HL-60 (cell line): ENCODE data around the gene SENP7.

Experiments
- DNase-seq, 2 experiments: peaks; one replicate each; pipeline ENCODE4 v3.0.0-alpha.2; 2010 to 2020; ENCODE audit warnings: low read depth in 1 of 2, low spot score in 1 of 2
- H3K27ac ChIP-seq: fragments of 250-450 bp; sonication (Bioruptor Pico); replicated peaks from 2 replicates; pipeline ENCODE4 v1.5.1; 2020; ENCODE audit warnings: mild to moderate bottlenecking, moderate library complexity
- H3K27me3 ChIP-seq: fragments of 250-450 bp; sonication (Bioruptor Pico); 2 replicates; pipeline ENCODE4 v1.5.1; 2021; ENCODE audit warnings: mild to moderate bottlenecking, moderate library complexity; ENCODE audit not compliant: insufficient read depth, poor library complexity, severe bottlenecking
- H3K4me3 ChIP-seq: replicated peaks from 2 replicates; pipeline ENCODE4 v1.5.1; 2011; ENCODE audit warnings: mild to moderate bottlenecking, control low read depth, low read length; ENCODE audit not compliant: insufficient read depth
- CTCF ChIP-seq: IDR thresholded peaks from one replicate; pipeline ENCODE4 v1.5.1; 2011; ENCODE audit warnings: low read length, control low read depth, inconsistent platforms; ENCODE audit not compliant: insufficient read depth
- GABPA ChIP-seq: IDR thresholded peaks from 2 replicates; pipeline ENCODE4 v1.6.1; 2012; ENCODE audit warnings: low read depth
- POLR2AphosphoS5 ChIP-seq: IDR thresholded peaks from 2 replicates; pipeline ENCODE4 v1.6.1; 2012; ENCODE audit warnings: low read depth
- SPI1 ChIP-seq: IDR thresholded peaks from 2 replicates; pipeline ENCODE4 v1.6.1; 2012; ENCODE audit warnings: low read depth, mild to moderate bottlenecking, borderline replicate concordance
- TF ChIP-seq, protein P1 (sequence below): IDR thresholded peaks from 2 replicates; pipeline ENCODE4 v1.6.1; 2012; ENCODE audit warnings: low read depth; ENCODE audit not compliant: insufficient replicate concordance

Gene SENP7

DNA sequence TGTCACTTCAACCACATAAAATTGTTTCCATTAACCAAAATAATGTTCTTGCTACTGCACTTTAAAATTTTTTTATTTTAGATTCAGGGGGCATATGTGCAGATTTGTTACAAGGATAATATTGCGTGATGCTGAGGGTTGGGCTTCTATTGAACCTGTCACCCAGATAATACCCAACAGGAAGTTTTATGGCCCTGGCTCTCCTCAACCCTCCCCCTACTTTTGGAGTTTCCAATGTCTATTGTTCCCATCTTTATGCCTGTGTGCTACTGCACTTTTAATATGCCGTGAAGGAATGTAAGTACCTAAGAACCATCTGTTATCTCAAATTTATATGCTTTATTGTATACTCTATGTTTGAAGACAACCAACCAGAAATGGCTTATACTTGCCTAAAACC, 150.6 kb downstream of the SENP7 start:
- DNase-seq: no peak
- Histone ChIP-seq H3K27me3 (no peaks in the 10 kb centered on the region), H3K27ac (no peak overlapping the region), H3K4me3 (no peak overlapping the region)
- no peak for TF ChIP-seq GABPA
- no peak for TF ChIP-seq SPI1
- no peak for TF ChIP-seq CTCF
- TF ChIP-seq, protein P1, sequence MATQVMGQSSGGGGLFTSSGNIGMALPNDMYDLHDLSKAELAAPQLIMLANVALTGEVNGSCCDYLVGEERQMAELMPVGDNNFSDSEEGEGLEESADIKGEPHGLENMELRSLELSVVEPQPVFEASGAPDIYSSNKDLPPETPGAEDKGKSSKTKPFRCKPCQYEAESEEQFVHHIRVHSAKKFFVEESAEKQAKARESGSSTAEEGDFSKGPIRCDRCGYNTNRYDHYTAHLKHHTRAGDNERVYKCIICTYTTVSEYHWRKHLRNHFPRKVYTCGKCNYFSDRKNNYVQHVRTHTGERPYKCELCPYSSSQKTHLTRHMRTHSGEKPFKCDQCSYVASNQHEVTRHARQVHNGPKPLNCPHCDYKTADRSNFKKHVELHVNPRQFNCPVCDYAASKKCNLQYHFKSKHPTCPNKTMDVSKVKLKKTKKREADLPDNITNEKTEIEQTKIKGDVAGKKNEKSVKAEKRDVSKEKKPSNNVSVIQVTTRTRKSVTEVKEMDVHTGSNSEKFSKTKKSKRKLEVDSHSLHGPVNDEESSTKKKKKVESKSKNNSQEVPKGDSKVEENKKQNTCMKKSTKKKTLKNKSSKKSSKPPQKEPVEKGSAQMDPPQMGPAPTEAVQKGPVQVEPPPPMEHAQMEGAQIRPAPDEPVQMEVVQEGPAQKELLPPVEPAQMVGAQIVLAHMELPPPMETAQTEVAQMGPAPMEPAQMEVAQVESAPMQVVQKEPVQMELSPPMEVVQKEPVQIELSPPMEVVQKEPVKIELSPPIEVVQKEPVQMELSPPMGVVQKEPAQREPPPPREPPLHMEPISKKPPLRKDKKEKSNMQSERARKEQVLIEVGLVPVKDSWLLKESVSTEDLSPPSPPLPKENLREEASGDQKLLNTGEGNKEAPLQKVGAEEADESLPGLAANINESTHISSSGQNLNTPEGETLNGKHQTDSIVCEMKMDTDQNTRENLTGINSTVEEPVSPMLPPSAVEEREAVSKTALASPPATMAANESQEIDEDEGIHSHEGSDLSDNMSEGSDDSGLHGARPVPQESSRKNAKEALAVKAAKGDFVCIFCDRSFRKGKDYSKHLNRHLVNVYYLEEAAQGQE: no peak
- TF ChIP-seq POLR2AphosphoS5: no peak

DNA sequence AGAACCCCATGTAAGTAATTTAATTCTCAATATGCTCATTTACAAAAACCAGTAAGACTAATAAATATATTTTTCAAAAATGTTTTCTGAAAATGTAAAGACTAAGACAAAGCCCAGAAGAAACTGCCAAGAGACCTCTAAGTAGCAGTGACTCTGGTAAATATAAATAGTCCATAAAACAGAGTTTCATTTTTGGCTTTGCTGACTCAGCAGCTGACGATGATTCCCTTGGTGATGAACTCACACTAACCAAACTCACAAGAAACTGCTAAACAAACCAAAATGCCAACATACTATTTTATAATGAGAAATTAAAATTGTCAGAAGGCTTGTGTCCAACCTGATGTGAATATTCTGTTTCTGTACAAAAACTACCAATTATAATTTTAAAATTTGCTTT, 161.2 kb downstream of the SENP7 start:
- DNase-seq: no peak
- no peaks in the 10 kb centered on the region for H3K27me3 ChIP-seq
- TF ChIP-seq GABPA: no peak
- TF ChIP-seq POLR2AphosphoS5: no peak
- no peak for TF ChIP-seq SPI1
- TF ChIP-seq, protein P1: no peak
- TF ChIP-seq CTCF: no peak
- no peak overlapping the region for H3K4me3 ChIP-seq
- H3K27ac ChIP-seq: no peak overlapping the region

GRCh38 chr3:101340591-101340990, 172.4 kb downstream of the SENP7 start:
- no peak for DNase-seq
- H3K27me3 ChIP-seq: no peaks in the 10 kb centered on the region
- H3K4me3 ChIP-seq: no peak overlapping the region
- no peak overlapping the region for H3K27ac ChIP-seq
- TF ChIP-seq, protein P1: no peak
- TF ChIP-seq CTCF: no peak
